ENCODE measurements around the gene PISD. TPM values are rescaled to one million over a fixed set of nuclear protein-coding genes. Genes with fewer than 3 reads are reported as not detected.
"Not testable (repeated sequence)": the region's sequence is repeated elsewhere in the genome, so short reads cannot be mapped to it uniquely, and the experiment has no call there.

PISD gene
- total RNA-seq, result 10 to 100 TPM; 38.0 to 44.6 TPM
- long read RNA-seq, donor 1, partial matches to known transcripts, result 4 of 22 reads
- long read RNA-seq, donor 1, other reads (novel, unspliced or antisense), result 16 of 22 reads
- long read RNA-seq, donor 2, transcript PISD-209 (8 exons, 1,963 nt), result major isoform, 18 of 71 reads
- long read RNA-seq, donor 2, partial matches to known transcripts, result 3 of 71 reads
- long read RNA-seq, donor 2, other reads (novel, unspliced or antisense), result 45 of 71 reads

- peak; percentile 98 for DNase-seq (ENCODE audit: low spot score)
- intact Hi-C loops (cut with DNase I), result no loop called here
These were observed at the start of gene PISD for GRCh38 chr22:31661851-31662667. PISD (minus strand) TSS chr22:31662215; CDS start chr22:31662208, 7 bp downstream.

GRCh38 chr22:31711226-31711625, 49.2 kb upstream of the PISD start:
- DNase-seq (ENCODE audit: low spot score); intact Hi-C loops (cut with DNase I): not testable (repeated sequence)

GRCh38 chr22:31707519-31707918, 45.5 kb upstream of the PISD start:
- DNase-seq (ENCODE audit: low spot score), result peak; percentile 35
- intact Hi-C loops (cut with DNase I), result no loop called here

- intact Hi-C loops (cut with DNase I), result no loop called here
These were observed 33.4 kb upstream of the PISD start for GRCh38 chr22:31695423-31695822.

GRCh38 chr22:31694046-31694445, 32.0 kb upstream of the PISD start:
- intact Hi-C loops (cut with DNase I), result not testable (repeated sequence)
- DNase-seq (ENCODE audit: low spot score), result peak; percentile 25

More at GRCh38 chr22:31695423-31695822, 33.4 kb upstream of the PISD start:
- DNase-seq (ENCODE audit: low spot score), result peak; percentile 44

- intact Hi-C loops (cut with DNase I), result no loop called here
- DNase-seq (ENCODE audit: low spot score), result peak; percentile 15
These were observed 30.3 kb upstream of the PISD start for GRCh38 chr22:31692186-31692886.

GRCh38 chr22:31691408-31691807, 29.4 kb upstream of the PISD start:
- intact Hi-C loops (cut with DNase I), result no loop called here
- DNase-seq (ENCODE audit: low spot score), result no peak

- intact Hi-C loops (cut with DNase I), result loop anchor here (10.0 kb wide), 1 partner anchor 51 kb away; no protein-coding TSS in a partner anchor
- DNase-seq (ENCODE audit: low spot score), result no peak
These were observed 21.4 kb upstream of the PISD start for GRCh38 chr22:31683181-31684105.

GRCh38 chr22:31682751-31683150, 20.7 kb upstream of the PISD start:
- intact Hi-C loops (cut with DNase I), result loop anchor here (10.0 kb wide), 1 partner anchor 52 kb away; no protein-coding TSS in a partner anchor

GRCh38 chr22:31681349-31682345, 19.6 kb upstream of the PISD start:
- intact Hi-C loops (cut with DNase I), result loop anchor here (10.0 kb wide), 1 partner anchor 53 kb away; no protein-coding TSS in a partner anchor
- DNase-seq (ENCODE audit: low spot score), result no peak

More at GRCh38 chr22:31682751-31683150, 20.7 kb upstream of the PISD start:
- no peak for DNase-seq (ENCODE audit: low spot score)

- intact Hi-C loops (cut with DNase I), result loop anchor here (10.0 kb wide), 1 partner anchor 54 kb away; no protein-coding TSS in a partner anchor
- DNase-seq (ENCODE audit: low spot score), result no peak
These were observed 18.9 kb upstream of the PISD start for GRCh38 chr22:31680861-31681341.

- intact Hi-C loops (cut with DNase I), result loop anchor here in 1 of 2 donors (10.0 kb wide), 1 partner anchor 276 kb away; no protein-coding TSS in a partner anchor
- DNase-seq (ENCODE audit: low spot score), result no peak
These were observed 16.7 kb upstream of the PISD start for GRCh38 chr22:31678748-31679147.

- DNase-seq (ENCODE audit: low spot score), result peak; percentile 98
- intact Hi-C loops (cut with DNase I), result loop anchor here in 1 of 2 donors (10.0 kb wide), 1 partner anchor 278 kb away; no protein-coding TSS in a partner anchor
These were observed 14.7 kb upstream of the PISD start for GRCh38 chr22:31676700-31677099.

GRCh38 chr22:31674219-31674618, 12.2 kb upstream of the PISD start:
- intact Hi-C loops (cut with DNase I), result loop anchor here in 1 of 2 donors (10.0 kb wide), 1 partner anchor 281 kb away; no protein-coding TSS in a partner anchor
- DNase-seq (ENCODE audit: low spot score), result not testable (repeated sequence)

- intact Hi-C loops (cut with DNase I); DNase-seq (ENCODE audit: low spot score): not testable (repeated sequence)
These were observed 6.8 kb upstream of the PISD start for GRCh38 chr22:31668849-31669248.

- DNase-seq (ENCODE audit: low spot score), result no peak
- intact Hi-C loops (cut with DNase I), result no loop called here
These were observed 638 bp upstream of the PISD start for GRCh38 chr22:31662668-31663037.

GRCh38 chr22:31660860-31661341, 1.1 kb downstream of the PISD start:
- intact Hi-C loops (cut with DNase I); DNase-seq (ENCODE audit: low spot score): not testable (repeated sequence)
